ENCODE results near the gene TRIM22. TPM values are rescaled to one million over a fixed set of nuclear protein-coding genes. Genes with fewer than 3 reads are reported as not detected.
"Not testable (repeated sequence)": the region's sequence is repeated elsewhere in the genome, so short reads cannot be mapped to it uniquely, and the experiment has no call there.

Gene TRIM22
- polyA plus RNA-seq, 3 donors: 122 to 277 (median 132) TPM

DNA sequence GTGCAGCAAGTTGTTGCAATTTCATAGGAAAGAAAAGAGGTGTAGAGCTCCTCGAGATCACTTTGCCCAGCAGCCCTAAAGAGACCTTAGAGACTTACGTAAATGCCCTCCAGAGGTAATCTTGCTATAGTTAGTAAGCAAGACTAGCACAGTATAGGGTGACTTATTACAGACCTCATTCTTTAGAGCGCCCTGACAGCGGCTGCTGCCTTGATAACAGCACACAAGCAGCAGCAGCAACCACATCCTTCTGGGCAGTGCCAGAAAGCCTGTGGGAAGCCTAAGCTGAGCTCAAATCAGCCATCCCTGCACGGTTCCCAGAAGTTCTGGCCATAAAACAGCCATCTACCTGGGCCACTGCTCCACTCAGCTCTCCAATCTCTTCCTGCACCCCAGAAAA lies 24.1 kb downstream of the TRIM22 start:
- Mint-ChIP-seq H3K4me3 (no peak overlapping the region), H3K9me3 (peaks cover 2 to 11% (median 6%) of the 10 kb centered on the region in 7 donors), H3K4me1 (peaks cover 2% of the 10 kb centered on the region), H3K27me3 (ENCODE audit: low read depth in 3 of 3) (no peaks in the 10 kb centered on the region), H3K27ac (no peak overlapping the region), H3K36me3 (peaks cover 29 to 31% of the 10 kb centered on the region in 2 donors)
- H3K27ac ChIP-seq (ENCODE audit: low read depth in 1 of 2, low read length in 2 of 2): no peak overlapping the region
- H3K9me3 ChIP-seq (replicated peaks in 1 of 2; ENCODE audit: control insufficient read depth in 1 of 2, insufficient read depth in 1 of 2, low read length in 2 of 2): no peaks in the 10 kb centered on the region
- H2AFZ ChIP-seq (ENCODE audit: insufficient read depth, low read depth, low read length, poor library complexity, severe bottlenecking): no peak overlapping the region
- WGBS (ENCODE audit: insufficient coverage): 21% methylated on average over 3 of the region's 5 CpGs
- peaks cover 21 to 28% of the 10 kb centered on the region in 2 donors for H3K36me3 ChIP-seq (replicated peaks in 1 of 2; ENCODE audit: control insufficient read depth in 1 of 2, insufficient read depth in 2 of 2, low read length in 2 of 2)
- no peak overlapping the region for H3K9ac ChIP-seq (ENCODE audit: insufficient read depth, low read length, poor library complexity, severe bottlenecking)
- TF ChIP-seq, protein P1, sequence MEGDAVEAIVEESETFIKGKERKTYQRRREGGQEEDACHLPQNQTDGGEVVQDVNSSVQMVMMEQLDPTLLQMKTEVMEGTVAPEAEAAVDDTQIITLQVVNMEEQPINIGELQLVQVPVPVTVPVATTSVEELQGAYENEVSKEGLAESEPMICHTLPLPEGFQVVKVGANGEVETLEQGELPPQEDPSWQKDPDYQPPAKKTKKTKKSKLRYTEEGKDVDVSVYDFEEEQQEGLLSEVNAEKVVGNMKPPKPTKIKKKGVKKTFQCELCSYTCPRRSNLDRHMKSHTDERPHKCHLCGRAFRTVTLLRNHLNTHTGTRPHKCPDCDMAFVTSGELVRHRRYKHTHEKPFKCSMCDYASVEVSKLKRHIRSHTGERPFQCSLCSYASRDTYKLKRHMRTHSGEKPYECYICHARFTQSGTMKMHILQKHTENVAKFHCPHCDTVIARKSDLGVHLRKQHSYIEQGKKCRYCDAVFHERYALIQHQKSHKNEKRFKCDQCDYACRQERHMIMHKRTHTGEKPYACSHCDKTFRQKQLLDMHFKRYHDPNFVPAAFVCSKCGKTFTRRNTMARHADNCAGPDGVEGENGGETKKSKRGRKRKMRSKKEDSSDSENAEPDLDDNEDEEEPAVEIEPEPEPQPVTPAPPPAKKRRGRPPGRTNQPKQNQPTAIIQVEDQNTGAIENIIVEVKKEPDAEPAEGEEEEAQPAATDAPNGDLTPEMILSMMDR (IDR thresholded peaks at IDR 0.05): no peak
- H3K4me2 ChIP-seq (replicated peaks; ENCODE audit: extremely low read depth, low read length, poor library complexity, severe bottlenecking): no peak overlapping the region
- H3K79me2 ChIP-seq (ENCODE audit: insufficient read depth, low read length): no peaks in the 10 kb centered on the region
- no peak overlapping the region for H3K4me3 ChIP-seq (replicated peaks in 1 of 3; ENCODE audit: low read depth in 2 of 3, low read length in 3 of 3)
- intact Hi-C loops (cut with micrococcal nuclease): no loop called here
- no peaks in the 10 kb centered on the region for H3K27me3 ChIP-seq (ENCODE audit: control insufficient read depth in 2 of 2, insufficient read depth in 2 of 2, low read length in 2 of 2)
- no peaks in the 10 kb centered on the region for H3K4me1 ChIP-seq (ENCODE audit: control insufficient read depth in 1 of 2, insufficient read depth in 2 of 2, low read length in 2 of 2)
- no peak for DNase-seq
- H4K20me1 ChIP-seq (ENCODE audit: insufficient read depth, low read length): peaks cover 18% of the 10 kb centered on the region

DNA sequence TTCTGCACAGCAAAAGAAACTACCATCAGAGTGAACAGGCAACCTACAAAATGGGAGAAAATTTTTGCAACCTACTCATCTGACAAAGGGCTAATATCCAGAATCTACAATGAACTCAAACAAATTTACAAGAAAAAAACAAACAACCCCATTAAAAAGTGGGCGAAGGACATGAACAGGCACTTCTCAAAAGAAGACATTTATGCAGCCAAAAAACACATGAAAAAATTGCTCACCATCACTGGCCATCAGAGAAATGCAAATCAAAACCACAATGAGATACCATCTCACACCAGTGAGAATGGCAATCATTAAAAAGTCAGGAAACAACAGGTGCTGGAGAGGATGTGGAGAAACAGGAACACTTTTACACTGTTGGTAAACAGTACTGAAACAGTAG lies 26.9 kb downstream of the TRIM22 start:
- H3K4me3 Mint-ChIP-seq; H3K36me3 ChIP-seq (replicated peaks in 1 of 2; ENCODE audit: control insufficient read depth in 1 of 2, insufficient read depth in 2 of 2, low read length in 2 of 2); H3K27ac Mint-ChIP-seq; H3K9me3 ChIP-seq (replicated peaks in 1 of 2; ENCODE audit: control insufficient read depth in 1 of 2, insufficient read depth in 1 of 2, low read length in 2 of 2); H3K4me3 ChIP-seq (replicated peaks in 1 of 3; ENCODE audit: low read depth in 2 of 3, low read length in 3 of 3); H3K27me3 Mint-ChIP-seq (ENCODE audit: low read depth in 3 of 3); H3K36me3 Mint-ChIP-seq; H3K79me2 ChIP-seq (ENCODE audit: insufficient read depth, low read length); DNase-seq; H3K27ac ChIP-seq (ENCODE audit: low read depth in 1 of 2, low read length in 2 of 2); H4K20me1 ChIP-seq (ENCODE audit: insufficient read depth, low read length); H3K9ac ChIP-seq (ENCODE audit: insufficient read depth, low read length, poor library complexity, severe bottlenecking); H3K4me1 ChIP-seq (ENCODE audit: control insufficient read depth in 1 of 2, insufficient read depth in 2 of 2, low read length in 2 of 2); H2AFZ ChIP-seq (ENCODE audit: insufficient read depth, low read depth, low read length, poor library complexity, severe bottlenecking); H3K4me2 ChIP-seq (replicated peaks; ENCODE audit: extremely low read depth, low read length, poor library complexity, severe bottlenecking); H3K4me1 Mint-ChIP-seq; H3K27me3 ChIP-seq (ENCODE audit: control insufficient read depth in 2 of 2, insufficient read depth in 2 of 2, low read length in 2 of 2); intact Hi-C loops (cut with micrococcal nuclease): not testable (repeated sequence)
- H3K9me3 Mint-ChIP-seq: peaks cover 2 to 15% (median 10%) of the 10 kb centered on the region in 7 donors
- WGBS (ENCODE audit: insufficient coverage): no CpG with 5 or more reads among the region's 1 CpG
